ENCODE data around the gene NT5C2. TPM values are rescaled to one million over a fixed set of nuclear protein-coding genes. Genes with fewer than 3 reads are reported as not detected.

NT5C2 gene
- total and polyA plus RNA-seq, 2 of the 8 experiments (the other 6 are each of a cell fraction or from before 2014, with no cell fraction given), result 35.2 to 106 TPM

- TF ChIP-seq SIX5 (IDR thresholded peaks at IDR 0.05; ENCODE audit: low read depth, low read length) (no peak), CHD2 (IDR thresholded peaks at IDR 0.05; ENCODE audit: low read length) (no peak)
Measured at GRCh38 chr10:103083266-103083976, 109.7 kb downstream of the NT5C2 start (continued).
